ENCODE measurements around the gene HYI.

HYI gene

DNA sequence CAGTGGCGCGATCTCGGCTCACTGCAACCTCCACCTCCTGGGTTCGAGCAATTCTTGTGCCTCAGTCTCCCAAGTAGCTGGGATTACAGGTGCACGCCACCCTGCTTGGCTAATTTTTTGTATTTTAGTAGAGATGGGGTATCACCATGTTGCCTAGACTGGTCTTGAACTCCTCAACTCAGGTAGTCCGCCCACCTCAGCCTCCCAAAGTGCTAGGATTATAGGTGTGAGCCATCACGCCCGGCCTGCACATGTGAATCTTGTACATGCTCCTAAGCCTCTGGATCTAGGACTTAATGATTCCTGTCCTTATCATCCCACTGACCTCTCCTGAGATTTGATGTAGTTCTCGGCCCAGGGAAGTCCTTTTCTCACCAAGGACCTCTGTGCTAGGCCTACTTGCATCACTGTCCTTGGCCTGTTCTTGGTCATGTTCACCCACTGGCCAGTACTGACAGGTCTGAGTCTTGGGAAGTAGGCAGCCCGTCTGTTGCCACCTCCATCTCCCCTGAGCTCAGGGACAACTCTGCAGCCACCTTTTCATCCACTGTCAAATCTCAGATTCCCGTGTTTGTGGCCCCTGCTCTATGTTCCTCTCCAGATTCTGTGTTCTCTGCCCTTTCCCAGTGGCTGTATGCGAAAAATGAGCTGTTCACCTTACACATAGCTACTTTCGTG is 9.4 kb downstream of the HYI start:
- no peak for DNase-seq (ENCODE audit: low read depth in 3 of 3)

GRCh38 chr1:43443197-43443946 is 10.4 kb downstream of the HYI start:
- DNase-seq (ENCODE audit: low read depth in 3 of 3): no peak

DNA sequence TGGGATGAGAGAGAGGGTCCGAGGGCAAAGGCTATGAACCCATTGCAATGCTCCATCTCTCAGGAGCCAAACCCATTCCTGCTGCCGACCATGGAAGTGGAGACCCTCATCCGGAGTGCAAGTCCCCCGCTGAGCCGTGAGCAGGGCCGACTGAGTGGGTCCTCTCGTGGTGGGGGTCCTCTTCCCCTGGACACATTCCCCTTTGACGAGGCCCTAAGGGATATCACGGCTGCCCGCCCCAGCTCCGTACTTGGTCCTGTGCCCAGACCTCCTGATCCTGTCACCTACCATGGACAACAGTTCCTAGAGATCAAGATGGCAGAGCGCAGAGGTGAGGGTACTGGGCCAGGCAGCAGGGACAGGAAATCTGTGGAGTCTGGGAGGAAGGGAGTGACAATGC is 11.0 kb downstream of the HYI start:
- no peak for DNase-seq (ENCODE audit: low read depth in 3 of 3)

DNA sequence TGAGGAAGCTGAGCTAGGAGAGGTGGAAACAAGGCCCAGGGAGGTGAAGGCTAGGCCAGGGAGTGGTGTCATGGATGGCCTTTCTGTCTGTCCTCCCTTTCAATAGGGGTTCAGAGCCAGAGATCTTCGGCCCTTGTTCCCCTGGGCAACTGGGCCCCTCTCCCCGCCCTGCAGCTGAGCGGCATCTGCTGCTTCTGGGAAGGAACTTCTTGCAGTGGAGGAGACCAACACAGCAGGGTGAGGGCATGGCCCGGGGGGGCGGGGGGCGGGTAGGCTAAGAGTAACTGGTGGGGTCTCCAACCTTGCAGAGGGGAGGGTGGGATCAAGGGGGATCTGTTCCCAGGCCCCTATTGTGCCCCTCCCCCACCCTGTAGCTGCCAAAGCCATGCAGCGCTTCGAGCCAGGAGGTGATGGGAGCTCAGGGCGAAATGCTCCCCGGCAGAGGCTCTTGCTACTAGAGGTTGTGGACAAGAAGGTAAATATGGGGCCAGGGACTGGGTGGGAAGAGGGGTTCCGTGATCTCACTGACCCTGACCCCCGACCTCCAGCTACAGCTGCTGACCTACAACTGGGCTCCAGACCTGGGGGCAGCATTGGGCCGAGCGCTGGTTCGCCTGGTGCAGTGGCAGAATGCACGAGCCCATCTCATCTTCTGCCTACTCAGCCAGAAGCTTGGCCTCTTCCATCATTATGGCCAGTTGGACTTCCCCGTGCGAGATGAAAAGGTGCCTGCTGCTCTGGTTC is 11.7 kb downstream of the HYI start:
- no peak for DNase-seq (ENCODE audit: low read depth in 3 of 3)

DNA sequence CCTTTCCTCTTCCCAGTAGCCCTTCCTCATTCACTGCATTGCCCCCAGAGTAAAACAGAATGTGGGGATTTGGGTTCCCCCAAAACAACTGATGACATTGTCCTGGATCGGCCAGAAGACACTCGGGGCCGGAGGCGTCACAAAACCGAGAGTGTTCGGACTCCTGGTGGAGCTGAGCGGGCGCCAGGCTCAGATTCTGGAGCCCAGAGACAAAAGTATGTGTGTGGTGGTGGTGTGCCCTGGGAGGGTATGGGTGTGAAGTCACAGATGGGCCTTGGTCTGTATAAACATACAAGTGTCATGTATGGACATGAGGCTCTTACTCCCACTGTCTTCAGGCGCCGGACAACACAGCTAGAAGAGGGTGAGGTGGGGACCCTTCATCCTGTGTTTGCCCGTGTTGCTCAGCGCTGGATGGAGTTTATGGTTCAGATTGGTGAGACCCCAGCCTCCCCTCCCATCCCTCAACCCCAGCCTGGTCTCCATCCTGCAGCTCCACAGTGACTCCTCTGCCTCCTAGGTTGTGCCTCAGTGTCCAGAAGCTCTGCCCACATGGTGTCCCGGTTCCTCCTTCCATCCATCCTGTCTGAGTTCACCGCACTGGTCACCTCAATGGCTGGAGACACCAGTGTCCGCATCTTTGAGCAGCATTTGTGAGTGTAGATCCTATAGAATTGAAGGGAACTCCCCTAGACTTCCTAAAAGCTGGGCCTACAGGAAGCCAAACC is 12.4 kb downstream of the HYI start:
- DNase-seq (ENCODE audit: low read depth in 3 of 3): no peak

DNA sequence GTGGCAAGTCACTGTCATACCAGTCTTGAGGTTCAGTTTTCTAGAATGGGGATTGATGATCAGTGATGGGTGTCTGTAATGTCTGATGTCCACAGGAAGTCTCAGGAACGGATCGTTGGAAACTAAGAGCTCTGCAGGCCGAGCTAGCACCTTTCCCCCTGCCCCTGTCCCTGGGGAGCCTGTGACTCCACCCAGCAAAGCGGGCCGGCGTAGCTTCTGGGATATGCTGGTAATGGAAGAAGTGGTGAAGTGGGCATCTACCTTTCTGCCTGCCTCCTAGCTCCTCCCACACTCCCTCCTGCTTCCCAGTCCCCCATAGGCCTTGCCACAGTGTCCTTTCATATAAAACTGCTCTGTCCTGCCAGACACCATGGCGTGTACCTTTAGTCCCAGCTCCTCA is 13.4 kb downstream of the HYI start:
- DNase-seq (ENCODE audit: low read depth in 3 of 3): no peak

DNA sequence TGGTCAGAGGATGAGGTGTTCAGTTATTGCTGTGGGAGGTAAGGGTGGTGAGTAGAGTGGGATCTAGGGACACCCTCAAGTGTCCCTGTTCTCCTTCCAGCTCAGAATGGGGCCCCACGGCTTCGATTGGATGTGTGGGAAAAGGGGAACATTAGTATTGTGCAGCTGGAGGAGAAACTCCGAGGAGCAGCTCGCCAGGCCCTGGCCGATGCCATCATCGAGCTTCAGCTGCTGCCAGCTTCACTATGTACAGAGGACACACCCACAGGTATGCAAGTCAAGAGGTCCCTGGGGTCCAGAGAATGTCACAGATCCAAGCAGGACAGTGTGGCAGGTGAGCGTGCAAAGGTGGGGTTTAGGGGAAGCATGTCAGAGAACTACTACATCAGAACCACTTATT is 13.9 kb downstream of the HYI start:
- DNase-seq (ENCODE audit: low read depth in 3 of 3): no peak

GRCh38 chr1:43438953-43439581 is 14.7 kb downstream of the HYI start:
- DNase-seq (ENCODE audit: low read depth in 3 of 3): no peak

GRCh38 chr1:43438576-43438952 is 15.2 kb downstream of the HYI start:
- DNase-seq (ENCODE audit: low read depth in 3 of 3): no peak

GRCh38 chr1:43438006-43438405 is 15.7 kb downstream of the HYI start:
- no peak for DNase-seq (ENCODE audit: low read depth in 3 of 3)

DNA sequence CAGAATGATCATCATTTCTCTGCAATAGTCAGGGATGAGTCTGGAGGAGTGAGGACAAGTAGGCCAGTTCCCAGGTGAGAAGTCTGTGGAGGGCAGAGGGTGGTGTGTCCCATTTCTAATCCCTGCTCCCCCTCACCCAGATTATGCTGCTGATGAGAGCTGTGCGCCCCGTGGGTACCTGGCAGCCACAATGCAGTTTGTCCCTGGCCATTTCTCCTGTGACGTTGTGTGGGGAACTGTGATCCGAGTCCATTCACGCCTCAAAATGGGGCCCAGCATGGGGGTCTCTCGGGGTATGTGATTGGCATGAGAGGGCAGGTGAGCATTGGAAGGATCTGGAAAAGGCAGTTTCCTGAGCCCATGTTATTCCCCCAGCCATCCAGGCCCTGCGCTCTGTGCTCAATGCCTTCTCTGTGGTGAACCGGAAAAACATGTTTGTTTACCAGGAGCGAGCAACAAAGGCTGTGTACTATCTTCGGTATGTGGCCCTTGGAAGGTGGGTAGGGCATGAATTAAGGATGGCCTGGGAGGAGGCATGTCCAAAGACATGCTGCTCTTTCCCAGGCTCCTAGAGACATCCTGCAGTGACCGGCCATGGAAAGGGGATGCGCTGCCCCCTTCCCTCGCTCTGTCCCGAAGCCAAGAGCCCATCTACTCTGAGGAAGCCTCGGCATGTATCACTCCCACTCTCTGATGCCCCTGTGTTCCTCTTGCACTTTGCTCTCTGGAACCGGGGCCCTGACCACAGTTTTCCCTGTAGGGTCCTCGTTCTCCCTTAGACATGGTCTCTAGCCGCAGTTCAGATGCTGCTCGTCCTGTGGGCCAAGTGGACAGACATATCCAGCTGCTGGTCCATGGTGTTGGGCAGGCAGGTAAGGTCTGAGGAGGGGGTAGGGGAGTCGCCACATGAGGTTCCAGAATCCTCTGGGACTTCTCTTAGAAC is 16.4 kb downstream of the HYI start:
- DNase-seq (ENCODE audit: low read depth in 3 of 3): no peak

DNA sequence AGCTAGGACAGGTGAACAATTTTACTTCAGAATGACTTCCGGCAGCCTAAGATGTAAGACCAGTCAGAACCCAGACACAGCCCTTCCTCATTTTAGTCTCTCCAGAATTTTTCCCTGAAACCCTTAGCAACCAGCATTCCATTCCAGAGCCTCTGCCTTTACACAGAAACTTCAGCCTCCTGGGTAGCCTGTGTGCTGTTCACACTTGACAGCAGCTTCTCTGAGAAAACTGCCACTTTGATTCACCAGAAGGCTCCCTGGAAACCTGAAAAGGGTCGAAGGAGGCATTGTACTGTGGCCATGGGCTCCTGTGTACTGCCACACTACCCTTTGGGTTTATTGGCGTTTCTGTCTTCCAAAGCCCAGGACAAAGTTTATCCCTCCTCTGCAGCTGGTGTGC is 17.4 kb downstream of the HYI start:
- DNase-seq (ENCODE audit: low read depth in 3 of 3): no peak

GRCh38 chr1:43435146-43436145 is 18.3 kb downstream of the HYI start:
- no peak for DNase-seq (ENCODE audit: low read depth in 3 of 3)

GRCh38 chr1:43434256-43434655 is 19.5 kb downstream of the HYI start:
- no peak for DNase-seq (ENCODE audit: low read depth in 3 of 3)

GRCh38 chr1:43432907-43433306 is 20.8 kb downstream of the HYI start:
- no peak for DNase-seq (ENCODE audit: low read depth in 3 of 3)

DNA sequence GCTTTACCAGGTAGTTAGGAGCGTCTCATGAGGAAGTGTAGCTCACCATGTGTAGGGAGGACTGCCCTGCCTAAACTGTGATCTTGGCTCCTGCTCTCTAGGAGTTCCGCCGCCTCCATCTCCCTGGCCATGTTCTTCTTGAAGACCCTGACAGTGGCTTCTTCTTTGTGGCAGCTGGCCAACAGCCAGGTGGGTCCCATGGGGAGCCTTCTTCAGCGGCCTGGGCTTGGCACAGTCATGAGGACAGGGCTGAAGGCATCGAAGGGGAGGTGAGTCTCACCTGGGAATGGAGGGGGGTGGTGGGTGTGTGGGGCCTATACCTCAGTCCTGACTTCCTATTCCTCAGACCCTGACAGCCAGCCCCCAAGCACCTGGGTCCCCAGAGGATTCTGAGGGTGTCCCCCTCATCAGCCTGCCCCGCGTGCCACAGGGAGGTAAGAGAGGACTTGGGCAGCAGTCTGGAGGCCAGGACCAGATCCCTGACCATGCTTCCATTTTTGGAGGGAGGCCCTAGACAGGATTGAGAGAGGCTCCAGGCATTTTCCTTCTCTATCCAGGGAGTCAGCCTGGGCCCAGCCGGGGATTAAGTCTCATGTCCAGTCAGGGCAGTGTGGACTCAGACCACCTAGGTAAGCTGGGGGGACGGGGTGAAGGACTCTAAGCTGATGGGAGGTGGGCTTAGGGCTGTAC is 21.4 kb downstream of the HYI start:
- no peak for DNase-seq (ENCODE audit: low read depth in 3 of 3)

DNA sequence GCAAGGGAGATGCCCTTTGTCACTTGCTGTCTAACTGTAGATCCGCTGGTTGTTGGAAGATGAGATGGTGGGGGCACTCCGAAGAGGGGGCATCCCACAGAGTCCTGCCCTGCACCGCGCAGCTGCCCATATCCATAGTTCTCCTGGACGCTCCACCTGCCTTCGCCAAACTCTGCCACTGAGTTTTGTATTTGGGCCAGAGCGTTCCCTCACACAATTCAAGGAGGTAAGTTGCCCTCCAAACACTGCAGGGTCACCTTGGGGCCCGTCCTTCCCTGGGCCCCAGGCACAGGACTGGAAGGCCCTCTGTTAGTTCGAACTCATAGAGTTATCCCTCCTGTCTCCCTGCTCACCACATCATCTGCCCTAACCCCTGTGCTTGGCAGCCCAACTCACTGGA is 22.1 kb downstream of the HYI start:
- no peak for DNase-seq (ENCODE audit: low read depth in 3 of 3)

DNA sequence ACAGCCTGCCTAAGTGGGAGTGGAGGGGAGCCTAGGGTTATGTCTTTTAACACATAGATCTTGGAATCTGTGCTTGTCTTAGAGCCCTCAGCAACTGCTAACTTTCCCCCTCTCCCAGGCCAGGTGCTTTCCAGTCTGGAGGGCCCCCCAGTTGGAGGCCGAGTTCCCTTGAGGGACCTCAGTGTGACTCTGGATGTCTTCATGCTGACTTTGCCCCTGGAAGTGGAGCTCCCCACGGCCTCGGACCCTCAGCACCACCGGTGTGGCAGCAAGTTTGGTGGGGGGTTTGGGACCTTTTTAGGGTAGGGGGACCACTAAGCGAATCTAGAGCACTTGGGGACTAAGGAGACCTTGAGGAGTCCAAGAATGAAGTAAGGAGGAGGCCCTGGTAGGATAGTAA is 22.9 kb downstream of the HYI start:
- no peak for DNase-seq (ENCODE audit: low read depth in 3 of 3)

- no peak for DNase-seq (ENCODE audit: low read depth in 3 of 3)
These were observed 25.8 kb downstream of the HYI start for GRCh38 chr1:43427941-43428340.
